SK-N-SH (cell line): ENCODE measurements around the gene HSPB1. TPM values are rescaled to one million over a fixed set of nuclear protein-coding genes. Genes with fewer than 3 reads are reported as not detected.
"Not testable (repeated sequence)": the region's sequence is repeated elsewhere in the genome, so short reads cannot be mapped to it uniquely, and the experiment has no call there.

Experiments used
- CTCF ChIA-PET: fragments of 300-600, 350-600 bp; formaldehyde crosslinking; extraction: SDS; loops from one replicate; lab custom pipeline; 2021; lab: Yijun Ruan, JAX
- POLR2A ChIA-PET: fragments of 350-600 bp; sonication (Branson Sonifier 250); formaldehyde crosslinking; extraction: SDS; loops from one replicate; lab custom pipeline; 2020; ENCODE audit warnings: antibody characterized with exemption, inconsistent platforms; lab: Yijun Ruan, JAX
- DNase-seq: peaks from one replicate; pipeline ENCODE4 v3.0.0; 2012
- H2AFZ ChIP-seq: fragments of 200-600 bp; sonication (generic); 2 replicates; pipeline ENCODE4 v1.8.1; 2016; ENCODE audit warnings: antibody characterized with exemption, mild to moderate bottlenecking, low read depth
- H3F3A ChIP-seq: fragments of 200-600 bp; sonication (generic); replicated peaks from 2 replicates; pipeline ENCODE3; 2016; ENCODE audit warnings: antibody characterized with exemption, mild to moderate bottlenecking; ENCODE audit not compliant: insufficient read depth
- H3K27ac ChIP-seq, 2 experiments: fragments of 200-500 bp in 1 of 2; fragments of 200-600 bp in 1 of 2; sonication (Bioruptor generic) in 1 of 2; sonication (generic), shearing (Covaris generic) in 1 of 2; 2 replicates each; pipeline versions ENCODE4 v1.5.1 to v1.6.1; 2014 to 2016; ENCODE audit warnings: low read depth in 2 of 2, inconsistent platforms in 1 of 2, low read length in 1 of 2, mild to moderate bottlenecking in 1 of 2, mixed read lengths in 1 of 2
- H3K27me3 ChIP-seq: fragments of 200-600 bp; sonication (generic), shearing (Covaris generic); 2 replicates; pipeline ENCODE4 v1.6.1; 2016; ENCODE audit warnings: mixed run types; ENCODE audit not compliant: insufficient read depth
- H3K36me3 ChIP-seq, 2 experiments: fragments of 200-500 bp in 1 of 2; fragments of 200-600 bp in 1 of 2; sonication (Bioruptor generic) in 1 of 2; sonication (generic) in 1 of 2; replicated peaks in 1 of 2; 2 replicates each; pipeline versions ENCODE3 to v1.5.1; 2014 to 2016; ENCODE audit warnings: low read length in 1 of 2, mild to moderate bottlenecking in 1 of 2; ENCODE audit not compliant: insufficient read depth in 2 of 2, control insufficient read depth in 1 of 2
- H3K4me1 ChIP-seq, 2 experiments: fragments of 200-500 bp in 1 of 2; fragments of 200-600 bp in 1 of 2; sonication (Bioruptor generic) in 1 of 2; sonication (generic), shearing (Covaris generic) in 1 of 2; 2 replicates each; pipeline versions ENCODE4 v1.5.1 to v1.6.1; 2014 to 2016; ENCODE audit warnings: low read depth in 1 of 2, low read length in 1 of 2, mixed run types in 1 of 2; ENCODE audit not compliant: insufficient read depth in 2 of 2, control insufficient read depth in 1 of 2
- H3K4me2 ChIP-seq: fragments of 200-600 bp; sonication (generic), shearing (Covaris generic); 2 replicates; pipeline ENCODE4 v1.6.1; 2017; ENCODE audit warnings: mixed run types
- H3K4me3 ChIP-seq, 2 experiments: fragments of 200-500 bp in 1 of 2; fragments of 200-600 bp in 1 of 2; sonication (Bioruptor generic) in 1 of 2; sonication (generic), shearing (Covaris generic) in 1 of 2; 2 replicates each; pipeline versions ENCODE4 v1.5.1 to v1.8.1; 2014 to 2016; ENCODE audit warnings: low read depth in 2 of 2, inconsistent platforms in 1 of 2, low read length in 1 of 2, mild to moderate bottlenecking in 1 of 2, mixed read lengths in 1 of 2, moderate library complexity in 1 of 2
- H3K79me2 ChIP-seq: fragments of 200-600 bp; sonication (generic); 2 replicates; pipeline ENCODE4 v1.8.1; 2017; ENCODE audit warnings: mild to moderate bottlenecking; ENCODE audit not compliant: insufficient read depth
- H3K9ac ChIP-seq: fragments of 200-600 bp; sonication (generic); 2 replicates; pipeline ENCODE4 v1.6.1; 2017; ENCODE audit warnings: mixed run types
- H3K9me2 ChIP-seq: fragments of 200-600 bp; sonication (generic); 2 replicates; pipeline ENCODE4 v1.6.1; 2017; ENCODE audit warnings: mixed run types
- H3K9me3 ChIP-seq: fragments of 200-600 bp; sonication (generic); 2 replicates; pipeline ENCODE4 v1.6.1; 2017; ENCODE audit warnings: mixed run types, mild to moderate bottlenecking, moderate library complexity
- H4K20me1 ChIP-seq: fragments of 200-600 bp; sonication (generic); 2 replicates; pipeline ENCODE4 v1.6.1; 2017; ENCODE audit warnings: mild to moderate bottlenecking, mixed run types; ENCODE audit not compliant: insufficient read depth
- ELF1 ChIP-seq: IDR thresholded peaks from 2 replicates; pipeline ENCODE4 v1.4.0; 2012
- EZH2phosphoT487 ChIP-seq: fragments of 200-600 bp; sonication (generic); IDR thresholded peaks from 2 replicates; pipeline ENCODE4 v1.6.1; 2017; ENCODE audit warnings: low read depth, mixed run types, mild to moderate bottlenecking, antibody characterized with exemption, moderate library complexity, borderline replicate concordance
- FOSL2 ChIP-seq: IDR thresholded peaks from 2 replicates; pipeline ENCODE4 v1.4.0; 2012; ENCODE audit warnings: low read depth, mild to moderate bottlenecking, moderate library complexity, borderline replicate concordance
- FOXM1 ChIP-seq: IDR thresholded peaks from 2 replicates; pipeline ENCODE4 v1.4.0; 2012; ENCODE audit warnings: low read depth, mild to moderate bottlenecking
- GABPA ChIP-seq: IDR thresholded peaks from 2 replicates; pipeline ENCODE4 v1.4.0; 2012; ENCODE audit warnings: low read depth, mild to moderate bottlenecking
- MEF2A ChIP-seq: IDR thresholded peaks from 2 replicates; pipeline ENCODE4 v1.4.0; 2012; ENCODE audit warnings: low read depth, borderline replicate concordance
- PBX3 ChIP-seq: IDR thresholded peaks from 2 replicates; pipeline ENCODE4; 2012
- POLR2AphosphoS5 ChIP-seq: IDR thresholded peaks from 2 replicates; pipeline ENCODE4 v1.6.1; 2012; ENCODE audit warnings: low read depth, low read length
- RCOR1 ChIP-seq: fragments of 150-350 bp; IDR thresholded peaks from 2 replicates; pipeline ENCODE4 v1.6.1; 2017; ENCODE audit warnings: antibody characterized with exemption, low read length
- RXRA ChIP-seq: IDR thresholded peaks from 2 replicates; pipeline ENCODE4 v1.4.0; 2012; ENCODE audit warnings: low read depth, mild to moderate bottlenecking, borderline replicate concordance
- SMC3 ChIP-seq: IDR thresholded peaks from 2 replicates; pipeline ENCODE4 v1.6.1; 2012; ENCODE audit warnings: low read depth, low read length, improper control_type of control experiment
- TAF1 ChIP-seq: IDR thresholded peaks from 2 replicates; pipeline ENCODE4 v1.6.1; 2012; ENCODE audit warnings: low read depth, mild to moderate bottlenecking, low read length, moderate library complexity, borderline replicate concordance
- TCF12 ChIP-seq: IDR thresholded peaks from 2 replicates; pipeline ENCODE4 v1.4.0; 2012
- ZBTB33 ChIP-seq: IDR thresholded peaks from 2 replicates; pipeline ENCODE4 v1.4.0; 2012; ENCODE audit warnings: low read depth, borderline replicate concordance
- WGBS: methylation state at CpG from one replicate; pipeline ENCODE4 v1.1.6; 2017; ENCODE audit warnings: low lambda C conversion rate; 5-methylcytosine and 5-hydroxymethylcytosine counted together
- polyA plus RNA-seq, 3 experiments: library from polyadenylated mRNA; depleted of rRNA; stranded (reverse); fragments of >200 nt; gene quantifications; 2 replicates each; pipeline ENCODE4 v1.2.3, GENCODE V29; 2012
- TF ChIP-seq, protein P1 (sequence below): IDR thresholded peaks from 2 replicates; pipeline ENCODE4 v1.6.1; 2012; ENCODE audit warnings: mild to moderate bottlenecking, low read depth, low read length, moderate library complexity
- TF ChIP-seq, protein P2 (sequence below): fragments of 150-350 bp; IDR thresholded peaks from 2 replicates; pipeline ENCODE4 v1.6.1; 2016; ENCODE audit warnings: mild to moderate bottlenecking, low read depth, low read length

Gene HSPB1
- polyA plus RNA-seq, 1 of the 3 experiments (the other 2 are of a cell fraction), result 824 TPM

DNA sequence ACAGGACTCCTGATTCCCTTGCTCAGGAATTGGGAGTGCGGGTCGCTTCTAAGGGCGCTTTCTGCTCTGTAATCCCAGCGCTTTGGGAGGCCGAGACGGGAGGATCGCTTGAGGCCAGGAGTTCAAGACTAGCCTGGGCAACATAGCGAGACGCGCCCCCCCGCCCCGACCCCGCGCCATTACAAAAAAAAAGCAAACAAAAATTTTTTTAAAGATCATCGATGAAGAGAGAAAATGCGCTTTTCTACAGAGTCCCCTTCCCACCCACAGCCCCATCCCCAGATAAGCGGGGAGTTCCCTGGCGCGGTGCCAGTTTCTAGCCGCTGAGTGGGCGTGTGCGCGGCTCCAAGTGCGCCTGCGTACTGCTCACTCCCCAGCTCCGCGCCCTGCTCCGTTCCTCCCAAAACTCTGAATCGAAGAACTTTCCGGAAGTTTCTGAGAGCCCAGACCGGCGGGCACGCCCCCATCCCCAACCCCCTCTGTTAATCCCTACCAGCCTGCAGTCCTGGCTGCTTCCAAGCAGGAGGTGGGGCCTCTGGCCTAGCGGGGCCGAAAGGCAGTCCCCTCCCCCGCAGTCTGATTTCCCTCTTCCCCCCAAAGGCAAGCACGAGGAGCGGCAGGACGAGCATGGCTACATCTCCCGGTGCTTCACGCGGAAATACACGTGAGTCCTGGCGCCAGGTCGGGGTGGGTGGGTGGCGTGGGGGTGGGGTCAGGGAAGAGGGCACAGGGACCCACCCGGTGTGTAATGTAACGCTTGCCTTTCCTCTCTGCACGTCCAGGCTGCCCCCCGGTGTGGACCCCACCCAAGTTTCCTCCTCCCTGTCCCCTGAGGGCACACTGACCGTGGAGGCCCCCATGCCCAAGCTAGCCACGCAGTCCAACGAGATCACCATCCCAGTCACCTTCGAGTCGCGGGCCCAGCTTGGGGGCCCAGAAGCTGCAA, 1.0 kb downstream of the HSPB1 start (continued):
- peak; percentile 74 for TF ChIP-seq ELF1
- TF ChIP-seq, protein P1, sequence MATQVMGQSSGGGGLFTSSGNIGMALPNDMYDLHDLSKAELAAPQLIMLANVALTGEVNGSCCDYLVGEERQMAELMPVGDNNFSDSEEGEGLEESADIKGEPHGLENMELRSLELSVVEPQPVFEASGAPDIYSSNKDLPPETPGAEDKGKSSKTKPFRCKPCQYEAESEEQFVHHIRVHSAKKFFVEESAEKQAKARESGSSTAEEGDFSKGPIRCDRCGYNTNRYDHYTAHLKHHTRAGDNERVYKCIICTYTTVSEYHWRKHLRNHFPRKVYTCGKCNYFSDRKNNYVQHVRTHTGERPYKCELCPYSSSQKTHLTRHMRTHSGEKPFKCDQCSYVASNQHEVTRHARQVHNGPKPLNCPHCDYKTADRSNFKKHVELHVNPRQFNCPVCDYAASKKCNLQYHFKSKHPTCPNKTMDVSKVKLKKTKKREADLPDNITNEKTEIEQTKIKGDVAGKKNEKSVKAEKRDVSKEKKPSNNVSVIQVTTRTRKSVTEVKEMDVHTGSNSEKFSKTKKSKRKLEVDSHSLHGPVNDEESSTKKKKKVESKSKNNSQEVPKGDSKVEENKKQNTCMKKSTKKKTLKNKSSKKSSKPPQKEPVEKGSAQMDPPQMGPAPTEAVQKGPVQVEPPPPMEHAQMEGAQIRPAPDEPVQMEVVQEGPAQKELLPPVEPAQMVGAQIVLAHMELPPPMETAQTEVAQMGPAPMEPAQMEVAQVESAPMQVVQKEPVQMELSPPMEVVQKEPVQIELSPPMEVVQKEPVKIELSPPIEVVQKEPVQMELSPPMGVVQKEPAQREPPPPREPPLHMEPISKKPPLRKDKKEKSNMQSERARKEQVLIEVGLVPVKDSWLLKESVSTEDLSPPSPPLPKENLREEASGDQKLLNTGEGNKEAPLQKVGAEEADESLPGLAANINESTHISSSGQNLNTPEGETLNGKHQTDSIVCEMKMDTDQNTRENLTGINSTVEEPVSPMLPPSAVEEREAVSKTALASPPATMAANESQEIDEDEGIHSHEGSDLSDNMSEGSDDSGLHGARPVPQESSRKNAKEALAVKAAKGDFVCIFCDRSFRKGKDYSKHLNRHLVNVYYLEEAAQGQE, result no peak
- no peak for TF ChIP-seq RXRA
- peak; percentile 19; the same call in 1 of the 2 replicates for TF ChIP-seq SMC3
- peak; percentile 8; the same call in 1 of the 2 replicates for TF ChIP-seq RCOR1
- TF ChIP-seq GABPA, result no peak; the same call in 1 of the 2 replicates
- no peak for TF ChIP-seq FOXM1
- no peak for TF ChIP-seq FOSL2
- TF ChIP-seq EZH2phosphoT487, result no peak
- TF ChIP-seq TCF12, result peak; percentile 49; the same call in 1 of the 2 replicates

DNA sequence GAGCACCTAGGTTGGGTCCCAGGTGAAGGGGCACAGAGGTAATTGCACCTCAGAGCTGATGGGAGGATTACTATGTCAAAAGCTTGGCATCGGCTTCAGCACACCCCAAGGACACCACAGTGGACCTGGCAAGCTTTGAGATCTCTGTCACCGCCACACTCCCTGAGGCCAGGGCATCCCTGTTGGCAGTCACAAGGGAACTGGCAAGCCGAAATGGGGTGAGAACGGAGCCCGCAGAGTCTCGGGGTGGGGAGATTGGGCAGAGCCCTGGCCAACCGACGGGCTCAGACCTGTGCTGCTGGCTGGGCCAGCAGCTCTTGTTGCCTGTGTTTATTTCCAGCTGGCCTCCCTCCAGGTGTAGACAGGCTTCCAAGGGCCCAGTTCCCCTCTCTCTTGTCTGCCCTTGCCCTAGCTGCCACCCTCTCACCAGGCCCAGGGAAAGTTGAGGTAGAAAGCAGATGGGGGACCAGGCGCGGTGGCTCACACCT, 2.5 kb downstream of the HSPB1 start:
- no peak overlapping the region for H3K27ac ChIP-seq
- no peak overlapping the region for H3K4me3 ChIP-seq
- peaks cover 24% of the 10 kb centered on the region for H3K79me2 ChIP-seq
- H3K9me3 ChIP-seq, result no peaks in the 10 kb centered on the region
- H3K9me2 ChIP-seq, result no peaks in the 10 kb centered on the region
- H3K9ac ChIP-seq, result peak overlapping the region; percentile 88; the same call in 1 of the 2 replicates
- CTCF ChIA-PET, result interaction anchor here (1.1 to 31.3 kb wide), 5 partner anchors 10 to 127 kb away, joined by 3 to 774 read pairs (median 10); partner anchors contain the start of genes HSPB1 and SRRM3
- DNase-seq, result no peak
- POLR2A ChIA-PET, result interaction anchor here (0.6 to 2.1 kb wide), 2 partner anchors 17 to 20 kb away, joined by 5 read pairs; no protein-coding TSS in a partner anchor
- peaks cover 8% of the 10 kb centered on the region for H4K20me1 ChIP-seq
- no peak overlapping the region for H2AFZ ChIP-seq
- 93% methylated on average over 8 of the region's 10 CpGs for WGBS
- TF ChIP-seq TAF1 (no peak), MEF2A (no peak), ZBTB33 (0 out of 2 replicates have a peak, but pooled peaks have one; percentile 18), POLR2AphosphoS5 (0 out of 2 replicates have a peak, but pooled peaks have one; percentile 22), PBX3 (0 out of 2 replicates have a peak, but pooled peaks have one; percentile 7), TCF12 (0 out of 2 replicates have a peak, but pooled peaks have one; percentile 5), RCOR1 (no peak), ELF1 (no peak)
- TF ChIP-seq, protein P2, sequence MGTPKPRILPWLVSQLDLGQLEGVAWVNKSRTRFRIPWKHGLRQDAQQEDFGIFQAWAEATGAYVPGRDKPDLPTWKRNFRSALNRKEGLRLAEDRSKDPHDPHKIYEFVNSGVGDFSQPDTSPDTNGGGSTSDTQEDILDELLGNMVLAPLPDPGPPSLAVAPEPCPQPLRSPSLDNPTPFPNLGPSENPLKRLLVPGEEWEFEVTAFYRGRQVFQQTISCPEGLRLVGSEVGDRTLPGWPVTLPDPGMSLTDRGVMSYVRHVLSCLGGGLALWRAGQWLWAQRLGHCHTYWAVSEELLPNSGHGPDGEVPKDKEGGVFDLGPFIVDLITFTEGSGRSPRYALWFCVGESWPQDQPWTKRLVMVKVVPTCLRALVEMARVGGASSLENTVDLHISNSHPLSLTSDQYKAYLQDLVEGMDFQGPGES, result no peak
- H3K4me2 ChIP-seq, result peak overlapping the region; percentile 87; the same call in 1 of the 2 replicates
- no peaks in the 10 kb centered on the region for H3K27me3 ChIP-seq
- peaks cover 21% of the 10 kb centered on the region for H3F3A ChIP-seq
- H3K36me3 ChIP-seq, result peaks cover 3 to 10% of the 10 kb centered on the region in 2 experiments
- peaks cover 18 to 21% of the 10 kb centered on the region in 2 experiments; a peak in 2 of 4 replicates for H3K4me1 ChIP-seq

DNA sequence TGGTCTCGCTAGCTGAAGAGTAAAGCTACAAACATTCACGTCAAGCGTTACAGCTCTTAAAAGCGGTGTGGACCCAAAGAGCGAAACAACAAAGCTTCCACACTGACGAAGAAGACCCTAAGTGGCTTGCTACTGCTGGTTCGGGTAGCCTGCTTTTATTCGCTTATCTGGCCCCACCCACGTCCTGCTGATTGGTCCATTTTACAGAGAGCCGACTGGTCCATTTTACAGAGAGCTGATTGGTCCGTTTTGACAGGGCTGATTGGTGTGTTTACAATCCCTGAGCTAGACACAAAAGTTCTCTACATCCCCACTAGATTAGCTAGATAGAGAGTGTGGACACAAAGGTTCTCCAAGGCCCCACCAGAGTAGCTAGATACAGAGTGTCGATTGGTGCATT, 6.4 kb downstream of the HSPB1 start:
- 91% methylated on average over 12 of the region's 12 CpGs for WGBS
- Histone ChIP-seq H3K4me1 (peaks cover 16 to 31% of the 10 kb centered on the region in 2 experiments; a peak in 2 of 4 replicates), H3F3A (peaks cover 16% of the 10 kb centered on the region), H3K79me2 (peaks cover 10% of the 10 kb centered on the region)
- POLR2A ChIA-PET, result interaction anchor here (2.0 kb wide), 1 partner anchor 9 kb away, joined by 14 read pairs; no protein-coding TSS in a partner anchor
- not testable (repeated sequence) for H4K20me1 ChIP-seq, H2AFZ ChIP-seq, H3K9ac ChIP-seq, H3K9me3 ChIP-seq, H3K36me3 ChIP-seq, DNase-seq, H3K4me3 ChIP-seq, H3K4me2 ChIP-seq, H3K27ac ChIP-seq, H3K9me2 ChIP-seq, H3K27me3 ChIP-seq
- CTCF ChIA-PET, result interaction anchor here (2.1 to 21.0 kb wide), 4 partner anchors 16 to 131 kb away, joined by 5 to 774 read pairs (median 64); partner anchors contain the start of genes HSPB1 and SRRM3
